ENCODE data around the gene FREM2. TPM values are rescaled to one million over a fixed set of nuclear protein-coding genes. Genes with fewer than 3 reads are reported as not detected.
A peak's percentile ranks its signal among the peaks of the same experiment; 100 is the strongest.

The FREM2 gene
- total RNA-seq, 1 experiment from 2014 or later = 0.46 TPM

- peak; percentile 16 for DNase-seq (ENCODE audit: low spot score)
Measured at GRCh38 chr13:38685974-38686576, 802 bp upstream of the FREM2 start.

- DNase-seq (ENCODE audit: low spot score) = no peak
Measured at GRCh38 chr13:38687246-38688229, 661 bp downstream of the FREM2 start.

- no peak for DNase-seq (ENCODE audit: low spot score)
Measured at GRCh38 chr13:38688674-38689073, 1.8 kb downstream of the FREM2 start.

GRCh38 chr13:38690231-38690630, 3.4 kb downstream of the FREM2 start:
- DNase-seq (ENCODE audit: low spot score) = no peak

- DNase-seq (ENCODE audit: low spot score) = no peak
Measured at GRCh38 chr13:38693168-38693567, 6.3 kb downstream of the FREM2 start.

- DNase-seq (ENCODE audit: low spot score) = peak; percentile 26
Measured at GRCh38 chr13:38693641-38694040, 6.8 kb downstream of the FREM2 start.

GRCh38 chr13:38697197-38697596, 10.3 kb downstream of the FREM2 start:
- DNase-seq (ENCODE audit: low spot score) = no peak

- DNase-seq (ENCODE audit: low spot score) = no peak
Measured at GRCh38 chr13:38697628-38698333, 10.9 kb downstream of the FREM2 start.

GRCh38 chr13:38700051-38700450, 13.2 kb downstream of the FREM2 start:
- DNase-seq (ENCODE audit: low spot score) = no peak

- no peak for DNase-seq (ENCODE audit: low spot score)
Measured at GRCh38 chr13:38702669-38703068, 15.8 kb downstream of the FREM2 start.

- DNase-seq (ENCODE audit: low spot score) = no peak
Measured at GRCh38 chr13:38703255-38703654, 16.4 kb downstream of the FREM2 start.

GRCh38 chr13:38705365-38705764, 18.5 kb downstream of the FREM2 start:
- DNase-seq (ENCODE audit: low spot score) = no peak

- DNase-seq (ENCODE audit: low spot score) = no peak
Measured at GRCh38 chr13:38707460-38707859, 20.6 kb downstream of the FREM2 start.

- no peak for DNase-seq (ENCODE audit: low spot score)
Measured at GRCh38 chr13:38713046-38713445, 26.2 kb downstream of the FREM2 start.

- DNase-seq (ENCODE audit: low spot score) = no peak
Measured at GRCh38 chr13:38718374-38718773, 31.5 kb downstream of the FREM2 start.

GRCh38 chr13:38730332-38730731, 43.5 kb downstream of the FREM2 start:
- DNase-seq (ENCODE audit: low spot score) = no peak

- no peak for DNase-seq (ENCODE audit: low spot score)
Measured at GRCh38 chr13:38733146-38733545, 46.3 kb downstream of the FREM2 start.

- DNase-seq (ENCODE audit: low spot score) = no peak
Measured at GRCh38 chr13:38735665-38736440, 49.0 kb downstream of the FREM2 start.

- DNase-seq (ENCODE audit: low spot score) = no peak
Measured at GRCh38 chr13:38743466-38743865, 56.6 kb downstream of the FREM2 start.

GRCh38 chr13:38752686-38753085, 65.8 kb downstream of the FREM2 start:
- no peak for DNase-seq (ENCODE audit: low spot score)

GRCh38 chr13:38753878-38754277, 67.0 kb downstream of the FREM2 start:
- DNase-seq (ENCODE audit: low spot score) = no peak

- no peak for DNase-seq (ENCODE audit: low spot score)
Measured at GRCh38 chr13:38755793-38756192, 68.9 kb downstream of the FREM2 start.
